ENCODE data around the gene GPC4. TPM values are rescaled to one million over a fixed set of nuclear protein-coding genes. Genes with fewer than 3 reads are reported as not detected.

GPC4 gene
- total RNA-seq, result 23.4 TPM

GRCh38 chrX:133415276-133416105 is at the start of gene GPC4:
Gene GPC4, minus strand, starts transcription at chrX:133415489. Its CDS starts 524 bp downstream, at chrX:133414965.

Other genes with a start within 250 kb of the GPC4 start
- not detected for gene TFDP3, start 197.1 kb downstream of the GPC4 start, total RNA-seq

All from metanephros (tissue), 1 donor.